CD4-positive, alpha-beta T cell treated with Interleukin-17A for 1 hour (primary cell): Measurements from ENCODE around the gene TRAF4.
A peak's percentile ranks its signal among the peaks of the same experiment; 100 is the strongest.
"Not testable (repeated sequence)": the region's sequence is repeated elsewhere in the genome, so short reads cannot be mapped to it uniquely, and the experiment has no call there.

Source experiments
- DNase-seq: peaks from one replicate; pipeline ENCODE4 v3.0.0-alpha.2; 2020

The TRAF4 gene

GRCh38 chr17:28748852-28749515, 5.2 kb downstream of the TRAF4 start:
- DNase-seq: no peak

GRCh38 chr17:28749516-28750177, 5.8 kb downstream of the TRAF4 start:
- no peak for DNase-seq

- peak; percentile 92 for DNase-seq
These were observed 6.6 kb downstream of the TRAF4 start for GRCh38 chr17:28750178-28751047.

- no peak for DNase-seq
These were observed 8.0 kb downstream of the TRAF4 start for GRCh38 chr17:28751600-28752366.

GRCh38 chr17:28755486-28755885, 11.7 kb downstream of the TRAF4 start:
- no peak for DNase-seq

GRCh38 chr17:28756049-28756804, 12.4 kb downstream of the TRAF4 start:
- DNase-seq: no peak

GRCh38 chr17:28758411-28759121, 14.8 kb downstream of the TRAF4 start:
- DNase-seq: no peak

- no peak for DNase-seq
These were observed 15.6 kb downstream of the TRAF4 start for GRCh38 chr17:28759256-28759865.

- DNase-seq: no peak
These were observed 17.1 kb downstream of the TRAF4 start for GRCh38 chr17:28760601-28761562.

- DNase-seq: no peak
These were observed 19.5 kb downstream of the TRAF4 start for GRCh38 chr17:28763137-28763799.

- DNase-seq: peak; percentile 86
These were observed 20.0 kb downstream of the TRAF4 start for GRCh38 chr17:28763804-28764266.

- no peak for DNase-seq
These were observed 21.2 kb downstream of the TRAF4 start for GRCh38 chr17:28765038-28765437.

GRCh38 chr17:28773736-28774135, 29.9 kb downstream of the TRAF4 start:
- no peak for DNase-seq

- DNase-seq: no peak
These were observed 30.4 kb downstream of the TRAF4 start for GRCh38 chr17:28774206-28774605.

GRCh38 chr17:28777178-28777577, 33.4 kb downstream of the TRAF4 start:
- DNase-seq: no peak

- DNase-seq: not testable (repeated sequence)
These were observed 35.8 kb downstream of the TRAF4 start for GRCh38 chr17:28779601-28780000.

GRCh38 chr17:28783161-28783560, 39.4 kb downstream of the TRAF4 start:
- no peak for DNase-seq

GRCh38 chr17:28788100-28788499, 44.3 kb downstream of the TRAF4 start:
- no peak for DNase-seq
